Mucosa of gallbladder (tissue), 1 donor: ENCODE results near the gene TMEM86A. TPM values are rescaled to one million over a fixed set of nuclear protein-coding genes. Genes with fewer than 3 reads are reported as not detected.

Source experiments
- DNase-seq: peaks from one replicate; pipeline ENCODE4 v3.0.0-alpha.2; 2020; ENCODE audit warnings: low spot score
- total RNA-seq: library from RNA; stranded (reverse); gene quantifications from one replicate; pipeline ENCODE4 v1.2.1, GENCODE V29; 2021
- donor health status: DM: no; HTN: no; CAD: no.

Gene TMEM86A
- total RNA-seq, 1 donor from 2014 or later = 20.1 TPM

DNA sequence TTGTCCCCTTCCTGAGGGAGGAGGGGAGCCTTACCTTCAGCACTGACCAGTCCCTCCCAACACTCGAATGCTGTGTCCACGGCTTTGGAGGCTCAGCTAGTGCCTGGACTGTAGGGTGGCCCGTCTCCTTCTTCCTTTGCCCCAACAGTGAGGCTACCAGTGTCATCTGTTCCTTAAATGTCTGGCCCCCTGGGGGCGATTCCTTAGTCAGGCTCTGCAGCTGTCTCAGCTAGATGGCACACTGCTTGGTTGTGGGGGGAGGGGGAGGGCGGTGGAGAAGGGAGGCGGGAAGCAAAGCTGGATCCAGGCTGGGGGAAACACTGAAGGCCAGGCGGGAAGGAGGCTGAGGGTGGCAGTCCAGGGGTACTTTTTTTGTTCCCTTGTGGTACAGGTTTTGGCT lies 27.5 kb downstream of the TMEM86A start, which contains the start of gene IGSF22:
TSS of gene IGSF22 (minus strand) at position 149 of the 400 bp plus-strand sequence. CDS start 1,952 bp downstream, outside the sequence.
- no peak for DNase-seq

GRCh38 chr11:18727479-18728236 lies 29.1 kb downstream of the TMEM86A start:
- DNase-seq = no peak

DNA sequence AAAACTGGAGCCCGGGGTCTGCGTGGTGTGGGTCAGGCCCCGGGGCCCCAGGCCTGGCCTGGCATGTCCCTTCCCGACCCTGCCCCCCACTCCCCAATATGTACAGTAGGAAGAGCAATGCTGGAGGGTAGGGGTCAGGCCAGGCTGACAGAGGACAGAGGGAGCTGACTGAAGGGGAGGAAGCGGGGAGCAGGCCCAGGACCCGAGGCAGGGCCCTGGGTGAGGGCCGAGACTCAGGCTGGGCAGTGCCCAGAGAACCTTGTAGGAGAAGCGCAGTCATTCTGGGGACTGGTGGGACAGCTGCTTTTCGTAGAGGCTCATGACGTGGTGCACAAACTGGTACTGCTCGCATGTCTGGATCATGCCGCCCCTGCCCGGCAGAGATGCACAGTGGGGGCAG lies 30.1 kb downstream of the TMEM86A start:
- no peak for DNase-seq

- DNase-seq = no peak
Observed at GRCh38 chr11:18729426-18729825, 30.8 kb downstream of the TMEM86A start.

DNA sequence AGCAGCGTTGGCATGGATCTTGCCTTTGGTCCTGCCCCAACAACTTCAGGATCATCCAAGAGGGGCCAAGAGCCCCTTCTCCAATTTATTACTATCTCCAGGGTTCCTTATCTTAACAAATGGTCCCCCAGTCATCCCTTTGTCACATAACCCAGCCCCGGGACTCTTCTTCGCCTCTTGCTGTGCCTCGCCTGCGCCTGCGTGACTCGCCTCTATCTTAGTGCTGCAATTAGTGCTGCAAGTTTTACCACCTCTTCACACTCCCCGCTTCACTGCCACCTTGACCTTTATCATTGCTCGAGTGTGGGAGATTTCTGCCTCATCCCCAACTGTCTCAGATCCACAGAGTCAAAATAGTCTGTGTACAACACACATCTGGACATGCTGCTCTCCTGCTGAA lies 31.4 kb downstream of the TMEM86A start:
- no peak for DNase-seq

DNA sequence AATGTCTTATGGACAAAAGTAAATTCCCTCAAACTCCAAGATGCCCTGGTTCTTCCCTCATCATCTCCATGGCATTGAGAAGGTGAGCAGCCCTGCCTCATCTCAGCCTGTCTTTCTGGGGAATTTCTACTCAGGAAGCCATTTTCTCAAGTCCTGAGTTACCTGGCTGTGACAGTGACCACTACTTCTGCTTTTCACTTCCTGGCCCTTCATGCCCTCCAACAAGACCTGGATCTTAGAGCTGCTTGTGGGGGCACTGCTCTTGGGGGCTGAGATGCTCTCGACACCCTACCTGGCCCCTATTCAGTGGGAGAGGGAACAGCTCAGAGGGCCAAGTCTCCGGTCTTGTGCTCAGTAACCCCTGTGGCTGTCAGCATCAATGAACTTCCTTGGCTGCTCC lies 32.9 kb downstream of the TMEM86A start:
- no peak for DNase-seq

GRCh38 chr11:18731949-18732821 lies 33.6 kb downstream of the TMEM86A start:
- DNase-seq = peak; percentile 61

DNA sequence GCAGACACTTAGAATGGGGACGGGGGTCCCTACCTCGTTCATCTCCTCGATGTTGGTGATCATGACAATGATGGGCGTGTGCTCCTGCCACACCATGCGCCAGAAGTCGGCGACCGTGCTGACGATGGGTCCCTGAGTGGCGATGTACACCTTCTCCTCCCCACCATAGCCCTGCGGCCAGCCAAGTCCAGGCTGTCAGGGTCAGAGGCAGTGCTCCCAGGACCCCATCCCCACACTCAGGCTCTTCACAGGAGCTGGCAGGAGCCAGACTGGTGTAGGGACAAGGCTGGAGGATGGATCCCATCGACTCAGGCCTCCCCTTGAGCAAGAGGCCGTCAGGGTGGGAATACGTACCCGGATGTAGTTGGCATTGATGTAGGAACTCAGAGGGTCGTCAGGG lies 34.6 kb downstream of the TMEM86A start:
- no peak for DNase-seq

DNA sequence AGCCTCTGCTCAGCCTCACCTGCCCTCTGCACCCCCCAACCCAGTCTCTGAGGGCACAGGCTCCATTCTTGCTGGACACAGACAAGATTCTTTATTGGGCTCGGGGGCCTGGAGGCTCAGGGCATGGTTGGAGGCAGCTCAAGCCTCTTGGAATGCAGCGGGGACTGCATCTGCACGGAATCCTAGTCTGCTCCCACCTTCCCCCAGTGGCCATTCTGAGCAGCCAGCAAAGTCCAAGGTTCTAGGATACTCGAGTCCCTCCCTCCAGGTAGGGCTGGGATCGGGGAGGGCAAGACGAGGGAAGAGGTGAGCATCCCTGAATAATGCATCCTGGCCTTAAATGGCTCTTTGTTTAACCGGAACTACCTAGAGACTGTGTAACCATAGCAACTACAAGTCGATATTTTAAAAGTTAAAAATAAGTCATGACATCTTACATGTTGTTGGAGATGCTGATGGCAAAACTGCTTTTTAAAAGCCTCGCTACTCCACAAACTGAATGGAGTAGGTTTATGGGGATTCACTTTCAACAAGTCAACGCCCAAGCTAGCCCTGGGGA lies 38.1 kb downstream of the TMEM86A start:
- no peak for DNase-seq

DNA sequence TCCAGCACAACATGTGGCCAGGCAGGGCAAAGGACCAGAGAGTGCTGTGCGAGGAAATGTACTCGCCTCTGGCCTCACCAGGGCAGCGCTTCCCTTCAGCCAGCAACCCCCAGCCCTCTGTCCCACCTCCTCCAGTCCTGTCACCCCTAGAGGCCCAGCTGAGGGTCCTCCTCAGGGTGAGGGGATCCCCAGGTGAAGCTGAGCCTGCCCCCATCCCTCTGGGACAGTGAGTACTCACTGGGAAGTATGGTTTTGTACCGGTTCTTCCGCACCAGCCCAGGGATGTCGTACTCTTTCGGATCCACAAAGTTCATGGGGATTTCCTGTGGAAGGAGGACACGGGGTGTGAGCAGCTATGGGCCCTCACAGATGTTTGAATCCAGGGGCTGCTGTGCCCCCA lies 39.1 kb downstream of the TMEM86A start:
- no peak for DNase-seq

GRCh38 chr11:18739685-18740084 lies 41.1 kb downstream of the TMEM86A start:
- DNase-seq = no peak

DNA sequence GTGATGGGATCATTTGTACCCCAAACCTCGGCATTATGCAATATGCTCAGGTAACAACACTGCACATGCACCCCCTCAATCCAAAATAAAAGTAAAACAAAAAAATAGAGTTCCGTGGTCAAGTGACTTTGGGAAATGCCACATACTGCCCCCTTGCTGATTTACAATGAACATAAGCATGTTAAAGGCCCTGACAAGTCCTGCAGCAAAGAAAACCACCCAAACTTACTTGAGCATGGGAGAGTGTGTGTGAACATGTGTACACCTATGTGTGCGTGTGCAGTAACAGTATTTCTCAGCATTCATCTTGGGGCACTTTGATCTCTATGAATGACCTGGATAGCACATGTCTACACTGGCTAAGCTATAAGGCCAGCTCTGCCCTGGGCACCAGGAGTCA lies 43.2 kb downstream of the TMEM86A start:
- DNase-seq = no peak

DNA sequence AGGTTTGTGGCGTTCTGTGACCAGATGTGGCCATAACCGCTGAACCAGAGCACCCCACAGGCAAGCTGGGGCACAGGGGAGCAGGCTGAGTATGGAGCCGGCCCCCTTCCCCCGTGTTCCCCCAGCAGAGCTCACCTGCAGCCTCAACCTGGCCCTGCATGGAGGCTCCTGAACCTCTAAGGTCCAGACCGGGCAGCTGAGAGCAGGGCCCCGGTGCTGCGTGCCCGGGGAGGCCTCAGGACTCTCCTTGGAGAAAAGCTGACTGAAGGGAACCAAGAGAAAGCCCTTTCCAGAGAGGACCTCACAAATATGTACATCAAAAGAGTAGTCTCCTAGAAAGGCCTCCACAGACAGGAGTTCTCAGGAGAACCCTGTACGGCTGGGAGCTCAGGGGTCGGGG lies 44.8 kb downstream of the TMEM86A start:
- no peak for DNase-seq

GRCh38 chr11:18743900-18744514 lies 45.4 kb downstream of the TMEM86A start:
- no peak for DNase-seq

GRCh38 chr11:18745251-18745650 lies 46.7 kb downstream of the TMEM86A start:
- DNase-seq = no peak

GRCh38 chr11:18748766-18749365 lies 50.3 kb downstream of the TMEM86A start:
- DNase-seq = no peak

DNA sequence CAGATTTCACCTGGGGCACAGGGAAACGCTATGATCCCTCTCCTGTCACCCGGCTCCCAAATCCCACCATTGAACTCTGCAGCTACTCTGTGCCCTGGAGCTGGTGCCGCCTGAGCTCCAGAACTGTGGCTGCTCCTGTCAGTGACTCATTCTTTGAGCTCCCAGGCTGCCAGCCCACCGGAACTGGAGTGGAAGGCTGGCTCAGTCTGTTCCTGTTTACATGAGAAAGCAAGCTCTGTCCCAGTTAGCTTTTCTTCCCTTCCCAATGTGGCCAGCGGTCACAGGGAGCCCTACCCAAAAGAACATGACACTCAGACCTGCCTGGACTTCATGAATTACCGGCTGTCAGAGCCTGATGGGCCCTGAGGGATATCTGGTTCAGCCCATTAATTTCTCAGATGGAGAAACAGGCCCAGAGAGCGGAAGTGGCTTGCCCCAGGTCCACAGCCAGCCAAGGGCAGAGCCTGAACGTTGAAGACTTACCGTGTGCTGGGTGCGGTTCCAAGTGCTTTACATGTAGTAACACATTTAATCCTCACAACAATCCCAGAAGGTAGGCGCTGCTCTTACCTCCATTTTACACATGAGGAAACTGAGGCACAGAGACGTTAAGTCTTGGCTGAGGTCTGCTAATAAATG lies 51.2 kb downstream of the TMEM86A start:
- DNase-seq = no peak

DNA sequence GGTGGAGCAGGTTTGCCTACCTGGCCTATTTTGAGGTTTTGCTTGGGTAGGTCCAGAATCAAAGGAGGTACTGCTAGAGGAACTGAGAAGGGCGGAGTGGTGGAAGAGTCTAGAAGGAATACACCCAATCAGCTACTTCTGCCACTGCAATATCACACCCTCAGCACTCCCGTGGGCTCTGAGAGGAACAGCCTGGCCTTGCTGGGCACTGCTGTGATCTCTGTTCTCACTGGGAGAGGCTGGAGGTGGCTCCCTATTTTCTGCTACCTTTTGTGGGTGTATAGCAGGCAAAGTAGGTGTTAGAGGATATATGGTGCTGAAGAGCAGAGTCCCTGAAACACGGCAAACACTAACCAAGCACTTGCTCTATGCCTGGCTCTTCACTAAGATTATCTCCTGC lies 52.4 kb downstream of the TMEM86A start:
- DNase-seq = no peak

DNA sequence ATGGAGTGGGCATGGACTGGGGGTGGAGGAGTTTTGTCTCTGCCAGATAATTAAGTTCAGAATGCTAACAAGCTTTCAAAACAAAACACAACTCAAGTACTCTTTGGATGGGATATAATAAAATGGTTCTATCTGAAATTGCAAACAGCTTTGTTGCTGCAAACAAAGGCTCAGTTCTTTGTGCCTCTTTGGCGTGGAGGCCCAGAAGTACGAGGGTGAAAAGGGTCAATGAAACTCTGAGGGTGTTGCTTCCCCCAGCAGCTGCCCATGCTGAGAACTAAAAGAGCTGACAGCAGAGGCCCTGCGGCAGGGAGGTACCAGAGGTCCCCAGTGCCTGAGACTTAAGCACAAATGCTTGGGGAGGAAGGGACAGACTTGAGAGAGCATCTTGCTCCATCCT lies 53.9 kb downstream of the TMEM86A start:
- no peak for DNase-seq

GRCh38 chr11:18754308-18754707 lies 55.7 kb downstream of the TMEM86A start:
- no peak for DNase-seq
